SK-N-SH (cell line): Measurements from ENCODE around the gene STAC3. TPM values are rescaled to one million over a fixed set of nuclear protein-coding genes. Genes with fewer than 3 reads are reported as not detected.

Source experiments
- CTCF ChIA-PET: fragments of 300-600, 350-600 bp; formaldehyde crosslinking; extraction: SDS; loops from one replicate; lab custom pipeline; 2021; lab: Yijun Ruan, JAX
- POLR2A ChIA-PET: fragments of 350-600 bp; sonication (Branson Sonifier 250); formaldehyde crosslinking; extraction: SDS; loops from one replicate; lab custom pipeline; 2020; ENCODE audit warnings: antibody characterized with exemption, inconsistent platforms; lab: Yijun Ruan, JAX
- DNase-seq: peaks from one replicate; pipeline ENCODE4 v3.0.0; 2012
- H2AFZ ChIP-seq: fragments of 200-600 bp; sonication (generic); 2 replicates; pipeline ENCODE4 v1.8.1; 2016; ENCODE audit warnings: antibody characterized with exemption, mild to moderate bottlenecking, low read depth
- H3F3A ChIP-seq: fragments of 200-600 bp; sonication (generic); replicated peaks from 2 replicates; pipeline ENCODE3; 2016; ENCODE audit warnings: antibody characterized with exemption, mild to moderate bottlenecking; ENCODE audit not compliant: insufficient read depth
- H3K27ac ChIP-seq, 2 experiments: fragments of 200-500 bp in 1 of 2; fragments of 200-600 bp in 1 of 2; sonication (Bioruptor generic) in 1 of 2; sonication (generic), shearing (Covaris generic) in 1 of 2; 2 replicates each; pipeline versions ENCODE4 v1.5.1 to v1.6.1; 2014 to 2016; ENCODE audit warnings: low read depth in 2 of 2, inconsistent platforms in 1 of 2, low read length in 1 of 2, mild to moderate bottlenecking in 1 of 2, mixed read lengths in 1 of 2
- H3K27me3 ChIP-seq: fragments of 200-600 bp; sonication (generic), shearing (Covaris generic); 2 replicates; pipeline ENCODE4 v1.6.1; 2016; ENCODE audit warnings: mixed run types; ENCODE audit not compliant: insufficient read depth
- H3K36me3 ChIP-seq, 2 experiments: fragments of 200-500 bp in 1 of 2; fragments of 200-600 bp in 1 of 2; sonication (Bioruptor generic) in 1 of 2; sonication (generic) in 1 of 2; replicated peaks in 1 of 2; 2 replicates each; pipeline versions ENCODE3 to v1.5.1; 2014 to 2016; ENCODE audit warnings: low read length in 1 of 2, mild to moderate bottlenecking in 1 of 2; ENCODE audit not compliant: insufficient read depth in 2 of 2, control insufficient read depth in 1 of 2
- H3K4me1 ChIP-seq, 2 experiments: fragments of 200-500 bp in 1 of 2; fragments of 200-600 bp in 1 of 2; sonication (Bioruptor generic) in 1 of 2; sonication (generic), shearing (Covaris generic) in 1 of 2; 2 replicates each; pipeline versions ENCODE4 v1.5.1 to v1.6.1; 2014 to 2016; ENCODE audit warnings: low read depth in 1 of 2, low read length in 1 of 2, mixed run types in 1 of 2; ENCODE audit not compliant: insufficient read depth in 2 of 2, control insufficient read depth in 1 of 2
- H3K4me2 ChIP-seq: fragments of 200-600 bp; sonication (generic), shearing (Covaris generic); 2 replicates; pipeline ENCODE4 v1.6.1; 2017; ENCODE audit warnings: mixed run types
- H3K4me3 ChIP-seq, 2 experiments: fragments of 200-500 bp in 1 of 2; fragments of 200-600 bp in 1 of 2; sonication (Bioruptor generic) in 1 of 2; sonication (generic), shearing (Covaris generic) in 1 of 2; 2 replicates each; pipeline versions ENCODE4 v1.5.1 to v1.8.1; 2014 to 2016; ENCODE audit warnings: low read depth in 2 of 2, inconsistent platforms in 1 of 2, low read length in 1 of 2, mild to moderate bottlenecking in 1 of 2, mixed read lengths in 1 of 2, moderate library complexity in 1 of 2
- H3K79me2 ChIP-seq: fragments of 200-600 bp; sonication (generic); 2 replicates; pipeline ENCODE4 v1.8.1; 2017; ENCODE audit warnings: mild to moderate bottlenecking; ENCODE audit not compliant: insufficient read depth
- H3K9ac ChIP-seq: fragments of 200-600 bp; sonication (generic); 2 replicates; pipeline ENCODE4 v1.6.1; 2017; ENCODE audit warnings: mixed run types
- H3K9me2 ChIP-seq: fragments of 200-600 bp; sonication (generic); 2 replicates; pipeline ENCODE4 v1.6.1; 2017; ENCODE audit warnings: mixed run types
- H3K9me3 ChIP-seq: fragments of 200-600 bp; sonication (generic); 2 replicates; pipeline ENCODE4 v1.6.1; 2017; ENCODE audit warnings: mixed run types, mild to moderate bottlenecking, moderate library complexity
- H4K20me1 ChIP-seq: fragments of 200-600 bp; sonication (generic); 2 replicates; pipeline ENCODE4 v1.6.1; 2017; ENCODE audit warnings: mild to moderate bottlenecking, mixed run types; ENCODE audit not compliant: insufficient read depth
- ELF1 ChIP-seq: IDR thresholded peaks from 2 replicates; pipeline ENCODE4 v1.4.0; 2012
- FOXJ3 ChIP-seq: sonication (generic); formaldehyde crosslinking; IDR thresholded peaks from 2 replicates; pipeline ENCODE4 v1.5.1; 2020; ENCODE audit warnings: mild to moderate bottlenecking, missing genetic modification reagents
- GABPA ChIP-seq: IDR thresholded peaks from 2 replicates; pipeline ENCODE4 v1.4.0; 2012; ENCODE audit warnings: low read depth, mild to moderate bottlenecking
- GATA2 ChIP-seq: sonication (generic); formaldehyde crosslinking; IDR thresholded peaks from 2 replicates; pipeline ENCODE4 v1.5.0; 2020; ENCODE audit warnings: mild to moderate bottlenecking, missing genetic modification reagents
- IRF3 ChIP-seq: fragments of 150-350 bp; IDR thresholded peaks from 2 replicates; pipeline ENCODE4 v1.6.1; 2016; ENCODE audit warnings: mild to moderate bottlenecking, low read depth, low read length
- JUND ChIP-seq: IDR thresholded peaks from 2 replicates; pipeline ENCODE4 v1.4.0; 2012
- MEF2A ChIP-seq: IDR thresholded peaks from 2 replicates; pipeline ENCODE4 v1.4.0; 2012; ENCODE audit warnings: low read depth, borderline replicate concordance
- NRF1 ChIP-seq: IDR thresholded peaks from 2 replicates; pipeline ENCODE4 v1.6.1; 2012; ENCODE audit warnings: low read depth, mild to moderate bottlenecking, low read length
- POLR2AphosphoS5 ChIP-seq: IDR thresholded peaks from 2 replicates; pipeline ENCODE4 v1.6.1; 2012; ENCODE audit warnings: low read depth, low read length
- RCOR1 ChIP-seq: fragments of 150-350 bp; IDR thresholded peaks from 2 replicates; pipeline ENCODE4 v1.6.1; 2017; ENCODE audit warnings: antibody characterized with exemption, low read length
- SIN3A ChIP-seq: IDR thresholded peaks from 2 replicates; pipeline ENCODE4 v1.6.1; 2012; ENCODE audit warnings: low read depth, mild to moderate bottlenecking, low read length, moderate library complexity, borderline replicate concordance
- SMC3 ChIP-seq: IDR thresholded peaks from 2 replicates; pipeline ENCODE4 v1.6.1; 2012; ENCODE audit warnings: low read depth, low read length, improper control_type of control experiment
- TAF1 ChIP-seq: IDR thresholded peaks from 2 replicates; pipeline ENCODE4 v1.6.1; 2012; ENCODE audit warnings: low read depth, mild to moderate bottlenecking, low read length, moderate library complexity, borderline replicate concordance
- TCF12 ChIP-seq: IDR thresholded peaks from 2 replicates; pipeline ENCODE4 v1.4.0; 2012
- TEAD4 ChIP-seq: IDR thresholded peaks from 2 replicates; pipeline ENCODE4 v1.4.0; 2012; ENCODE audit warnings: mild to moderate bottlenecking, borderline replicate concordance; ENCODE audit not compliant: insufficient read depth
- USF1 ChIP-seq: IDR thresholded peaks from 2 replicates; pipeline ENCODE4 v1.4.0; 2012; ENCODE audit warnings: low read depth, borderline replicate concordance
- USF2 ChIP-seq: fragments of 150-350 bp; IDR thresholded peaks from 2 replicates; pipeline ENCODE4 v1.6.1; 2017; ENCODE audit warnings: antibody characterized with exemption, low read length, low read depth, borderline replicate concordance
- WGBS: methylation state at CpG from one replicate; pipeline ENCODE4 v1.1.6; 2017; ENCODE audit warnings: low lambda C conversion rate; 5-methylcytosine and 5-hydroxymethylcytosine counted together
- polyA plus RNA-seq, 3 experiments: library from polyadenylated mRNA; depleted of rRNA; stranded (reverse); fragments of >200 nt; gene quantifications; 2 replicates each; pipeline ENCODE4 v1.2.3, GENCODE V29; 2012

STAC3 gene
- polyA plus RNA-seq, 1 of the 3 experiments (the other 2 are of a cell fraction), result 0.76 TPM

- no peak overlapping the region for H3K4me2 ChIP-seq
- DNase-seq, result no peak
- H2AFZ ChIP-seq, result no peak overlapping the region
- peaks cover 13% of the 10 kb centered on the region for H3F3A ChIP-seq
- TF ChIP-seq USF2 (no peak), TAF1 (no peak), GABPA (no peak), MEF2A (no peak), POLR2AphosphoS5 (no peak), SMC3 (no peak), NRF1 (no peak), JUND (no peak), USF1 (no peak), TCF12 (no peak), FOXJ3 (no peak), GATA2 (CRISPR knock-in tag) (no peak), RCOR1 (no peak), SIN3A (no peak), ELF1 (no peak), IRF3 (no peak), TEAD4 (no peak)
- TF ChIP-seq, all 33 proteins: peak for 0
- ChIA-PET CTCF (interaction anchor here (15.9 kb wide), 1 partner anchor 28 kb away, joined by 937 read pairs; the partner anchor contains the start of genes SHMT2 and STAC3), POLR2A (no interaction called here)
- H3K36me3 ChIP-seq, result peaks cover 0 to 34% of the 10 kb centered on the region in 2 experiments
- no peaks in the 10 kb centered on the region for H3K9me3 ChIP-seq
- 0 out of 2 replicates have a peak, but pooled peaks cover 5% of the 10 kb centered on the region for H4K20me1 ChIP-seq
- no peak overlapping the region for H3K4me3 ChIP-seq
- no peaks in the 10 kb centered on the region for H3K27me3 ChIP-seq
- peaks cover 0 to 9% of the 10 kb centered on the region in 2 experiments; a peak in 1 of 4 replicates for H3K4me1 ChIP-seq
- WGBS, result 92% methylated on average over 8 of the region's 8 CpGs
- H3K9ac ChIP-seq, result no peak overlapping the region
- H3K9me2 ChIP-seq, result no peaks in the 10 kb centered on the region
- no peaks in the 10 kb centered on the region for H3K79me2 ChIP-seq
- H3K27ac ChIP-seq, result no peak overlapping the region
These were observed 41.1 kb downstream of the STAC3 start for GRCh38 chr12:57209916-57210315.
